GM21360 (cell line): ENCODE results near the gene AGER.

Experiments
- ATAC-seq: cut with Tn5 transposase; IDR thresholded peaks from one replicate; pipeline ENCODE4 v1.9.1; 2021; ENCODE audit warnings: mild to moderate bottlenecking, moderate library complexity; ENCODE audit not compliant: unreplicated experiment

Gene AGER

GRCh38 chr6:32173051-32173727, 10.9 kb downstream of the AGER start:
- no peak for ATAC-seq

- no peak for ATAC-seq
These were observed 12.8 kb downstream of the AGER start for GRCh38 chr6:32171234-32171633.

- no peak for ATAC-seq
These were observed 13.8 kb downstream of the AGER start for GRCh38 chr6:32170294-32170693.

DNA sequence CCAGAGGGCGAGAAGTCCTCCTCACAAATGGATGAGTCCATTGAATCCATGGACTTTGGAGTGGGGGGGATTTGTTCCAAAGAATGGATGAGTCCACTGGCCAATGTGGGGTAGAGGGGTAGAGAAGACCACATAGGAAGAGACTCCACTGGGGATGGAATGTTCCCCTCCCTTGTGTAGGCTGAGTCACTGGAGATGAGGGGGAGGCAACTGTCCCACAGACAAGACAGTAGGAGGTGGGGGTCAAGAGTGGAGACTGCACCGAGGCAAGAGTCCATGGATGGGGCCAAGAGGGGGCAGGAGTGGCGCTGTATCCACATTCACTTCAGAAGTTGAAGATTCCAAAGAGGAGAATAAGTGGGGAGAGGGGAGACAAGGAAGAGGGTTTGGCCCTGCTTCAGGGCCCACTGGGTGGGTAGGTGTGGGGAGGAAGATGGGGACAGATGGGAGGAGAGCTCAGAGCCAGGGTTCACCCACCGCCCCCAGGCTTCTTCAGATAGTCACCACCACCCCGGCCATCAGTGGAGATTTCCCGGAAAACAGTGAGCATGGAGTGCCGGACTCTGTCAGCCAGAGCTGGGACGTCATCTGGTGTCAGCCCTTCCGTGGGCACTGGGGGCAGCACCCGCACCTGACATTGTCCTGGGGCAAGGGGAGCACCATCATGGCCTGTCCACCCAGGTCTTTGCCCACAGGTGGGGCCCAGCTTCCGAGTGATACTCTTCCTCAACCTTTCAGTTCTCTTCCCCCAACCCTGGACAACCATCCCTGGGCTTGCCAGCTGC, 15.1 kb downstream of the AGER start:
- ATAC-seq, result no peak

GRCh38 chr6:32168350-32168749, 15.7 kb downstream of the AGER start:
- ATAC-seq, result no peak

GRCh38 chr6:32167761-32168262, 16.2 kb downstream of the AGER start:
- ATAC-seq, result no peak

GRCh38 chr6:32167154-32167760, 16.8 kb downstream of the AGER start:
- ATAC-seq, result no peak

- no peak for ATAC-seq
These were observed 17.5 kb downstream of the AGER start for GRCh38 chr6:32166411-32167061.

DNA sequence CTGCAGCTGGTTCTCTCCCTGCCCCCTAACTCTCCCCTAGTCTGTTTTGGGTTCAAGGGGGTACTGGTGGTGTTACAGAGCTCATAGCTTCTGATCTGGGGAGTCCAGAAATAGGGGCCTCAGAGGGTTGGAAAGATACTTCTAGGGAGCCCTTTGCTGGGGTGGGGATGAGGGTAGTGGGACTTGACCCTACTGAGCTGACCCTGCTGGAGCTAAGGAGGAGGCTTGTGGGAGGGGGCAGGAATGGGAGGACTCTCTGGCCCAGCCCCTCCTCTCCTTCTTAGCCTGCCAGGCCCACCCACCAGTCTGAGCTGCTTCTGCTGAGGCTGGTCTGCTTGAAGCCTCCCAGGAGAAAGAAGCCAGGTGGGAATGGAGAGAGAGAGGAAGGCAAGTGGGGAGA, 19.8 kb downstream of the AGER start, which contains the start of gene EGFL8:
Gene EGFL8 (plus strand): TSS at position 301 of the 400 bp plus-strand sequence. CDS start 1,571 bp downstream, outside the sequence.
- ATAC-seq, result no peak

DNA sequence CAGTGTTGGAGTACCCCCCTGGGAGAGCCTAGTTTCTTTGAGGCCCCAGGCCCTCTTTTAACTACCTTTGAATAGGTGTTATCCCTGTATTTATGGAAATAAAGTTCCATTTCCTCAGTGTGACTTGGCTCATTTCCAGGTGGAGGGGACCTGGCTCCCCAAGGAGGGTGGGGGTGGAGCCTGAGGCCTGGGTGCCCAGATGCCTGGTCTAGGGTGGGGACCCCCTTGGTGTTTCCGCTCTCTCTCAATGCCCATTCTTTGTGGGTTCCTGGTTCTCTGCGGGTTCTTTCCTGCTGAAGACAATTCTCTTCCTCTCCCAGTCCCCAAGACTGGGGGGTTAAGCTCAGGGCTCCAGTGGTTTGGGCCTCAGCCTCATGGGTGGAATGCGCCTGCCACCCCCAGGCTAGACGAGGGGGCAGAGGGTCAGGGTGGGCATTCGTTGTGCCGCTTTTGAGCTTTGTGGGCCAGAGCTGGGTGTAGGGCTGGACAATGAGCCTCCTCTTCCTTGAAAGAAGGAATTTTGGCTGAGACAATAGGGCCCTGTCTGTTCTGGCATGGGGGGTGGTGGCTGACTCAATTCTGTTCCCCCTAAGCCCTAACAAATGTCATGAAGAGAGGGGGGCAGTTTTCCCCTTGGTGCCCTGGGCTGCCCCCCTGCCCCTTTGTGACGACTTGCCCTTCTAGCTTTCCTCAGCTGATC, 20.3 kb downstream of the AGER start:
- no peak for ATAC-seq

- no peak for ATAC-seq
These were observed 26.0 kb downstream of the AGER start for GRCh38 chr6:32158052-32158451.

DNA sequence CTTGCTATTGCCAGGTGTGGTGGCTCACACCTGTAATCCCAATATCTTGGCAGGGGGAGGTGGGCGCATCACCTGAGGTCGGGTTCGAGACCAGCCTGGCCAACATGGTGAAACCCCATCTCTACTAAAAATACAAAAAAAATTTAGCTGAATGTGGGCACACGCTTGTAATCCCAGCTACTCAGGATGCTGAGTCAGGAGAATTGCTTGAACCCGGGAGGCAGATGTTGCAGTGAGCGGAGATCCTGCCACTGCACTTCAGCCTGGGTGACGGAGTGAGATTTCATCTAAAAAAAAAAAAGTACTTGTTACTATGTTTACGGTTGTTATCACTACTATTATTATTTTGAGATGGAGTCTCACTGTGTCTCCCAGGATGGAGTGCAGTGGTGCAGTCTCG, 27.2 kb downstream of the AGER start:
- ATAC-seq, result no peak

GRCh38 chr6:32154514-32155161, 29.4 kb downstream of the AGER start:
- ATAC-seq, result no peak

GRCh38 chr6:32153564-32154513, 30.2 kb downstream of the AGER start, which contains the start of gene PPT2:
TSS of gene PPT2 (plus strand) at chr6:32154141. CDS start at chr6:32154595, 454 bp downstream.
- ATAC-seq, result no peak

DNA sequence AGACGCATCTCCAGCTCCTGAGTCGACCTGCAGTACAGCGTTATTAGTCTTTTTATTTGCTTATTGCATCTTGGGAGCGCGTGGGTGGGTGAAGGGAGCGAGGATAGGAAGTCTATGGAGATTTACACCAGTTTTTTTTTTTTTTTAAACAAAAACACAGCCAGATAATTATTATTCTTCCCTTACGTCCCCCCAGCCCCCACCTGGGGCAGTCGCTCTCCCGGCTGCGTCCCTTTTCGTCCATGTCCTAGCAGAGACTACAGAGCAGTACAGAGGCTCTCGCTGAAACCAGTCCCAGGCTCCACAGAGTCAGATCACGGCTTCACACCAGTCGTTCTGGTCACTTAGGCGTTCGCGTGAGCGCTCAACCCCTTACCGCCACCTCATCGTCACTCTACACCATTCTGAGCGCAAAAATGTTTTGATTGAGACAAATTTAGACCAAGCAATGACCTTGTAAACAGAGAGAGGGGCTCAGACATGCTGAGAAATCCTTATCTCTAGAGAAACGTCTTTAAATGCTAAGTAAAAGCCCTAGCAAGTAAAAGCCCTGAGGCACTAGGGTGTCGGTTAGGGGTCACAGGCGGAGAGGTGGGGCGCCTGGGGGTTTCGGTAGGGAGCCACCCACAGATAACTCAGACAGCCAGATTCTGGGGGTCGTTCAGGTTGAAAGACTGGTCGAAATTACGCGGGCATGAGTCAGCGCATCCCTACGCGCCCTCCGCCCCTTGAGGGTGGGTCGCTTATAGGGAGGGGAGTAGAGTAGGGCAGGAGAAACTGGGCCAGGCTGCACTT, 31.1 kb downstream of the AGER start:
- no peak for ATAC-seq

DNA sequence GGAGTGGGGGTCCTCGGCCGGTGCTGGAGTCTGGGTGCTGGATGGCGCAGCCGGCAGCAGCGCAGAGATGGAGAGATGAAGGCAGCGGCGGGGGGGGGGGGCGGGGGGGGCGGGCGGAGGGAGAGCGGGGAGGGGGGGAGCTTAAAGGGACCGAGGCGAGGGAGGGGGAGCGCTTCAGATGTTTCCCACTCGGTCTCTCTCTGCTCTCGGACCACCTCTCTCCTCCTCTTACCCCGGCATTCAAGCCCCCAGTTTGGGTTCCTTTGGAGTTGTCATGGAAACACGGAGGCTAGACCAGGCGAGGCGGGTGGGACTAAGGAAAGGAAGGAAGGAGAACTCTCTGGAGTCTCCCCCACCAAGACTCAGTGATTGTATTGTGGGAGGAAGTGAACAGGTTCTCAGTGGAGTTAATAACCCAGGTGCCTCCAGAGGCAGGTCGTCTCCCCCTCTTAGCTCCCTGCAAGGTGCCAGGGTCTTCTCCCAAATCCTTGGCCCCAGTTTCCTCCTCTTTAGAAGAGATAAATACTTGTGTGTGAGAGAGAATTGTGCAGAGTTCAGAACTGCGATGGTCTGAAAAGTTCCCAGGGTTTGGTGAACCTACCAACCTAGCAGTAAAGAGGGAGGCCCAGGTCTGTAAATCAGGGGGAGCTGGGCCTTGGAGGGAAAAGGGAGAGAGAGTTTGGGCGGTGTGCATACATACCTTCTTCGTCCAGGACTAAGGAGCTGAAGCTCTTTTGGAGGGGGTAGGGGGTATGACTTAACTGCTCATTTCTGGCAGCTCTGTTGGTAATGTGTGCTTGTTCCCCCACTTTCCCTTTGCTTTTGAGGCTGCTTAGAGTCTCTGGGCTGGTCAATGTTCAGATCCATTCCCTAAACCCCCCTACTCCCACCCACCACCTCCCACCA, 31.9 kb downstream of the AGER start, which contains the start of gene PRRT1:
Gene PRRT1 (minus strand): TSS at position 77 of the 906 bp plus-strand sequence. CDS start 112 bp downstream, outside the sequence.
- ATAC-seq, result no peak
